GM19043 (cell line): ENCODE measurements around the gene MDM2.
"Not testable (repeated sequence)": the region's sequence is repeated elsewhere in the genome, so short reads cannot be mapped to it uniquely, and the experiment has no call there.

ENCODE experiments used
- ATAC-seq: cut with Tn5 transposase; IDR thresholded peaks from one replicate; pipeline ENCODE4 v1.9.1; 2021; ENCODE audit warnings: low read depth; ENCODE audit not compliant: unreplicated experiment

The MDM2 gene

GRCh38 chr12:68824131-68824530, 16.2 kb downstream of the MDM2 start:
- no peak for ATAC-seq

- ATAC-seq, result no peak
Observed at GRCh38 chr12:68824597-68825250, 16.7 kb downstream of the MDM2 start.

DNA sequence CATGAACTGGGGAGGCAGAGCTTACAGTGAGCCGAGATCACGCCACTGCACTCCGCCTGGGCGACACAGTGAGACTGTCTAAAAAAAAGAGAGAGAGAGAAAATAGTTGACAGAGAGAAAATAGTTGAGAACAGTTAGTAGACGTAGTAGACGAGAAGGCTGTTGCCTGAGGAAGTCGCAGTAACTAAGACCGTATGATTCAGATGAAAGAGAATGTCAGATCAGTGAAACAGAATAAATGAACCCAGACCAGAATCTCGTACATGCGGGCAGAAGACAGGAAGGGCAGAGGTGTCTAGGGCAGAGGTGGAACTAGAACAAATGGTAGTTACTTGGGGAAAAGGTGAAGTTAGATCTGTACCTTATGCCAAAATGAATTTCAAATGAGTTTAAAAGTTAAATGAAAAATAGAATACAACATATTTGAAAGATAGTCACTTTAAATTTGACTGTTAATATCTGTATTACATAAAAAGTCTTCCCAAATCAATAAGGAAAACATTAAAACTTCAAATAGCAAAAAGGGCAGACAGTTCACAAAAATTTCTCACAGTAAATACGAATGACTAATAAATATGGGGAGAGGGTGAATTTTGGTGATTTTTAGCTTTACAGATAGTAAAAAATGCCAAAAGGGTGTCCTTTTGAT, 17.7 kb downstream of the MDM2 start:
- ATAC-seq, result no peak

GRCh38 chr12:68827895-68828671, 20.1 kb downstream of the MDM2 start:
- ATAC-seq, result no peak

DNA sequence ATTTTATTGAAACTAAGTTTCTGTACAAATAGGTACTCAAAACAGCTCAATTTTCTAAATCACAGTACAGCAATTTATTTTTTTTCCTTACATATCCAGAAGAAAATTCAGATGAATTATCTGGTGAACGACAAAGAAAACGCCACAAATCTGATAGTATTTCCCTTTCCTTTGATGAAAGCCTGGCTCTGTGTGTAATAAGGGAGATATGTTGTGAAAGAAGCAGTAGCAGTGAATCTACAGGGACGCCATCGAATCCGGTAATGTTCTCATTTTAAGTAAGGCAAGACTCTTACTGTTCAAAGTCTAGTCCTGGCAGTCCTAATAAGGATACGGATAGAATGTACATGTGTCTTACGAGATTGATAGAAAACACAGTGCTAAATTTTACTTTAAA, 20.7 kb downstream of the MDM2 start:
- no peak for ATAC-seq

- no peak for ATAC-seq
Observed at GRCh38 chr12:68831272-68831671, 23.3 kb downstream of the MDM2 start.

DNA sequence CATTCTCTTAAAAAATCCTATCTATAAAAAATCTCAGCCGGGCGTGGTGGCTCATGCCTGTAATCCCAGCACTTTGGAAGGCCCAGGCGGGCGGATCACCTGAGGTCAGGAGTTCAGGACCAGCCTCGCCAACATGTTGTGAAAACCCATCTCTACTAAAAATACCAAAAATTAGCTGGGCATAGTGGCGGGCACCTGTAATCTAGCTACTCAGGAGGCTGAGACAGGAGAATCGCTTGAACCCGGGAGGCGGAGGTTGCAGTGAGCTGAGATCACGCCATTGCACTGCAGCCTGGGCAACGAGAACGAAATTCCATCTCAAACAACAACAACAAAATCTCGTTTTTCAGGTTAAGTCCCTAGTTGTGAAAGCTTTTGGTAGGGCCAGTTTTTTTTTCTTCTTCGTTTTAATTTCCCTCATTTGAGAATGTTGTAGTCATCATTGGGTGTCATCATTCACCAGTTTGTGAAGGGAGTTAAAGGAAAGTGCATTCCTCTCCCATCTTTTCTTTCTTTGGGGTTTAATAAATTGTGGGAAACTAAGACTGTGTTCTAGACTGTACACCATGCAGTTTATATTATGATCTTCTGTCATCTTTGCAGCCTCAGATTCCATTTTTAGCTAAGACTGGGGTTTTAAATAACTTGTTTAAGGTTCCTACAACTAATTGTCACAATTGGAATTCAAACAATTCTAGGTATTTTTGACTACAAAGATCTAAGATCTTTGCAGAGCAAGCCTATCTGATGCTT, 23.9 kb downstream of the MDM2 start:
- ATAC-seq, result no peak

DNA sequence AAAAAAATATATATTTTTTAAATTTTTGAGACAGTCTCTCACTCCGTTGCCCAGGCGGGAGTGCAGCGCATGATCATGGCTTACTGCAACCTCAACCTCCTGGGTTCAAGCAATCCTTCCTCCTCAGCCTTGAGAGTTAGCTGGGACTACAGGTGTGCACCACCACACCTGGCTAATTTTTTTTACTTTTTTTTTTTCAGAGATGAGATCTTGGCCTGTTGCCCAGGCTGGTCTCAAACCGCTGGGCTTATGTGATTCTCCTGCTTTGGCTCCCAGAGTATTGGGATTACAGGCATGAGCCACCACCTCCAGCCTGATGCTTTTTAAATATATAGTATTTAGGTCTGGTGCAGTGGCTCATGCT, 24.5 kb downstream of the MDM2 start:
- no peak for ATAC-seq

DNA sequence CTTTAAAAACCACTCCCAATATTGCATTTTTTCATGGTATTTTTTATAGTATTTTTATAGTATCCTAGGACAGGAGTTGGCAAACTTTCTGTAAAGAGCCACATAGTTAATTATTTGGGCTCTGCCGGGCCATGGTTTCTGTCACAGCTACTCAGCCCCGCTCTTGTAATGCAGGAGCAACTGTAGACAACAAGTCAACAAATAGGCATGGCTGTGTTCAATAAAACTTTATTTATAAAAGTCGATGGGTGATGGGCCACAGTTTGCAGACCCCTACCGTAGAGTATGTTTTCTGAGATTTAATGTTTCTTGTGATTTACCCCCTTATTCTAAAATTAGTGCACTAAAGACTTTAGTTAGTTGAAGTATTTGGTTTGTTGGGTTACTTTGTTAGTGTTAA, 25.5 kb downstream of the MDM2 start:
- ATAC-seq, result no peak

GRCh38 chr12:68835333-68835908, 27.4 kb downstream of the MDM2 start:
- ATAC-seq, result no peak

GRCh38 chr12:68837215-68837614, 29.2 kb downstream of the MDM2 start:
- ATAC-seq, result no peak

- no peak for ATAC-seq
Observed at GRCh38 chr12:68838046-68838886, 30.3 kb downstream of the MDM2 start.

GRCh38 chr12:68839183-68840147, 31.5 kb downstream of the MDM2 start:
- ATAC-seq, result no peak

DNA sequence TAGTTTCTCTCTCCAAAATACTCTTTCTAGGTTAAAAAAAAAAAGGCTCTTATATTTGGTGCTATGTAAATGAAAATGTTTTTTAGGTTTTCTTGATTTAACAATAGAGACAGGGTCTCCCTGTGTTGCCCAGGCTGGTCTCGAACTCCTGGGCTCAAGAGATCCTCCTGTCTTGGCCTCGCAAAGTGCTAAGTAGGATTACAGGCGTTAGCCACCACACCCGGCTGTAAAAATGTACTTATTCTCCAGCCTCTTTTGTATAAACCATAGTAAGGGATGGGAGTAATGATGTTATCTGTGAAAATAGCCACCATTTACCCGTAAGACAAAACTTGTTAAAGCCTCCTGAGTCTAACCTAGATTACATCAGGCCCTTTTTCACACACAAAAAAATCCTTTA, 33.2 kb downstream of the MDM2 start:
- not testable (repeated sequence) for ATAC-seq

DNA sequence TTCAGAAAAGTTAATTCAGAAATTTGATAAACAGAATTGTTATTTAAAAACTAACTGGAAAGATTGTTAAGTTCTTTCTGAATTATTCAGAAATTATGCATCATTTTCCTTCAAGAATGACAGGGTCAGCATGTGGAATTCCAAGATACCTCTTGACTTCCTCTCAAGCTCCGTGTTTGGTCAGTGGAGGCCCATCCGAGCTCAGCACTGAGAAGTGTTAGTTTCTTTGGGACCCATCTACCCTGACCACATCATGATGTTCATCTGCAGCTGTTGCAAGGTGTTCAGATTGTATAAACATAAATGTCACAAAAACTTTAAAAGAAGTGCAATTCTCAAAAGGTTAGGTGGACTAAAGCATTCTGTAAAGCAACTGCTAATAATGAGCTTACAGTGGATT, 33.7 kb downstream of the MDM2 start:
- ATAC-seq, result no peak

DNA sequence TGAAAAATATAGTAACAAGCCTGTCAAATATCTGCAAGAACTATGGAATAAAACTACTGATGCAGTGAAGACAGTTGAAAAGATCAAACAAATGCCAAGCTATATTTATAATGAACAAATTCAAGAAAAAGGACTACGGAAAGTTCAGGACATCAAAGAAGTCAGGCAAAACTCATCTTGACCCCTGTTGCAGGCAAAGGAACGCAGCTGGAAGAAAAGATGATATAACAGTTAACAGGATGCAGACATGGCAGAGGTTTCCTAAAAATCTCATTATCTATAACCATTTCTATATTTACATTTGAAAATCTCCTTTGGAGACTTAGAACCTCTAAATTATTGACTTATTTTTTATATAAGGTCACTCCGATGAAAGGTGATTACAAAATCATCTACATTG, 34.1 kb downstream of the MDM2 start:
- ATAC-seq, result no peak

DNA sequence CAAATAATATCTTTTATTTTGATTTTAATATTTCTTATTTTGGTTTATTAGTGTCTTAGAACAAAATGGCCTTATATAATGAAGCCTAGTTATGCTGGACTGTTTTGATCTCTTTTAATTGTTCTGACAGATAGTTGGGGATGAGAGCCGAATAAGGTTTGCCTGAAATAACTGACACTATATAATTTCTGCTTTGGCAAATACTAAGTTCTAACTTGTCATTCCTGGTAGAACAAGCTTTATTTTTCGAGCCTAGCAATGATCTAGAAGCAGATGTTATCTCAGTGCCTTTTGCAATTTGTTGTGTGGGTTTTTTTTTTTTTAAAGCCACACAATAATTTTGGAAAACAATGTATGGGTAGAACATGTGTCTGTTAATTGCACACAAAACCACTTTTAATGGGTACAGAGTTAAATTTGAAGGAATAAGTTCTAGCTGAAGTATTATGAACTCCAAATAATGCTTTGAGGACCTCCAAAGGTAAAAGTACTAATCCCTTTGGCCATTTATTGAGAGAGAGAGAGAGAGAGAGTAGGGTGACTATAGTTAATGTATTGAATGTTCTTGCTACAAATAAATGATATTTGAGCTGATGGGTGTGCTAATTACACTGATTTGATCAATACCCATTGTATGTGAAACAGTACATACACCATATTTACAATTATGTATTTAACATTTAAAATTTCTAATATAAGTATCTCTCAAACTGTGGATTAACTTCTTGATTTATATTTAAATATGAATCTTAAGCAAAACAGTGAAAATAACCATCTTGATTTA, 35.0 kb downstream of the MDM2 start:
- ATAC-seq, result no peak

- ATAC-seq, result no peak
Observed at GRCh38 chr12:68844318-68844745, 36.4 kb downstream of the MDM2 start.
